ENCODE measurements around the gene WDR27.
"Not testable (repeated sequence)": the region's sequence is repeated elsewhere in the genome, so short reads cannot be mapped to it uniquely, and the experiment has no call there.

Gene WDR27

DNA sequence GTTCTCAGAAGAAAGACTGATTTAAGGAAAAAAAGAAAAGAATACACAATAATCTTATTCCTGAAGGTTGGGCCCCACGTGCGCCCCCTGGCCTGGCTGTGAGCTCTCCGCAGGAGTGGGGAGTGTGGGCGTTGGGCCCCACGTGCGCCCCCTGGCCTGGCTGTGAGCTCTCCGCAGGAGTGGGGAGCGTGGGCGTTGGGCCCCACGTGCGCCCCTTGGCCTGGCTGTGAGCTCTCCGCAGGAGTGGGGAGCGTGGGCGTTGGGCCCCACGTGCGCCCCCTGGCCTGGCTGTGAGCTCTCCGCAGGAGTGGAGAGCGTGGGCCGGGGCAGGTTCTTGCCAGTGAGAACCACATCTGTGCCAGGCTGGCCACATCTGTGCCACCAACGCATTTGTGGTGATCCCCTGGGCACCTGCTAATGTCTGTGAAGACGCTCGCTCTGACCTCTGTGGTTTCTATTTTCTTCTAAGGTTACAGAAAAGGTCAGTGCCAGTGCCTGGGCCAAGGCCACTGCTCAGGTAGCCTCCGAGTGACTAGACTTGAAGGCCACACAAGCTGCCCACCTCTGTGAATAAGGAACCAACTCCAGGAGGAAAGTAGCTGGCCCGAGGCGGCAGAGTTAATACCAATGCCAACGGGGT is 41.0 kb downstream of the WDR27 start:
- DNase-seq, result no peak

GRCh38 chr6:169659820-169660610 is 41.8 kb downstream of the WDR27 start:
- DNase-seq, result no peak

DNA sequence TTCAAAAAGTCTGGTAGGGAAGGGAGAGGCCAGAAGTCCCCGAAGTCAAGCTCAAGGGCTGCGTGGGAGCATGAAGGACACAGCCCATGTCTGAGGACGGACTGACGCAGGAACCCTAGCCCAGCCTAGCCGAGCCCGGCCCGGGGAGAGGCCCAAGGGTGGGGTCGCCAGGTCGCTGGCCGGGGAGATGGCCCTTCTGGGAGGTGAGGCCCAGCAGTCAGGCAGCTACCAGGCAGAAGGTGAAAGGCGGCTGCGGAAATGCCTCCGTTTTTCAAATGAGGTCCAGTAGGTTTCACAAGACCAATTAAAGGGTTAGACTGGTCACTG is 44.6 kb downstream of the WDR27 start:
- DNase-seq, result no peak

GRCh38 chr6:169656546-169657283 is 45.1 kb downstream of the WDR27 start:
- DNase-seq, result no peak

- no peak for DNase-seq
Observed at GRCh38 chr6:169654598-169655391, 47.0 kb downstream of the WDR27 start.

GRCh38 chr6:169653691-169654090 is 48.1 kb downstream of the WDR27 start:
- no peak for DNase-seq

DNA sequence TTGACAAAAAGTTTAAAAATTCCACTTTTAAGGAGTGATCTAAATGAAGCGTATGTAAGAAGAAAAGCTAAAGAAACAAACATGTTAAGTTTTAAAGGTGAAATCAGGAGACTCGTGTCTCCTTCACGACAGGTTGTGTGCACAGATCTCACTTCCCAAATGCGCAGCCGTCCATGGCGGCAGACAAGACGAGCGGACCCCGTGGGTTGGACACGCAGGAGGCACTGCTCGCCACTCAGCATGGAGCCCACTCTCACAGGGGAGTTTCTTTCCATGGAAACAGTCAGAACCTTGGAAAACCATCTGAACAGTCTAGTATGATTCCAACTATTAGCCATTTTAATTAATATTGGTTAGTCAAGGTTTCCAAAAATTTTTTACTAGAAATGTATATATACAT is 48.9 kb downstream of the WDR27 start:
- no peak for DNase-seq

DNA sequence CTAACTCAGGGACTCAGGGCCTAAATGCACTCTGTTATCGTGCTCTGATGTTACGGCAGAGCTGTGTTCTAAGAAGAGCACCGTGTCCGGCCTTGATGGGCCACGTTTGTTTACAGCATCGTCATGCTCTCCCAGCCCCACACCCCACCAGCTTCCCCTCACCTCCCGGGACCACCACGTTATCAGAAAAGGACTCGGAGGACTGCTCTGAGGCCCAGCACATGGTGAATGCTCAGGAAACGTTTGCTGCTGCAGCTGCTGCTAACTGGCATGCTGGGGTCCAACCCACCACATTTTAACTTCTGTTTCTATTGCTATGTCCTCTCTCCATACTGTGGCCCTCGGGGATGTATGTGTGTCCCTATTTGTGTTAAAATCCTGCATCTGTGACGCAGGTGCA is 50.3 kb downstream of the WDR27 start:
- DNase-seq, result no peak

DNA sequence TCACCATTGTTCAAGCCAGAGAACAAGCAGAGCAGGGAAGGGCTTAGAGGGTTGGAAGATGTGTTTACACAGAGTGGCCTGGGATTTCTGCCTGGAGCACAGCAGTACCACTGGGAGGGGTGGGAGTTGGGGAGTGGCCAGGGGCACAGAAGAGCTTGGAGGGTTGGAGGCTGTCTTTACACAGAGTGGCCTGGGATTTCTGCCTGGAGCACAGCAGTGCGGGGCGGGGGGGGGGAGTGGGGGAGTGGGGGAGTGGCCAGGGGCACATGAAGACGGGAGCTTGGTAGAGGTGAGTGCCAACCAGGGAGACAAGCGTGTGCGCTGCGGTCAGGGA is 50.9 kb downstream of the WDR27 start:
- no peak for DNase-seq

DNA sequence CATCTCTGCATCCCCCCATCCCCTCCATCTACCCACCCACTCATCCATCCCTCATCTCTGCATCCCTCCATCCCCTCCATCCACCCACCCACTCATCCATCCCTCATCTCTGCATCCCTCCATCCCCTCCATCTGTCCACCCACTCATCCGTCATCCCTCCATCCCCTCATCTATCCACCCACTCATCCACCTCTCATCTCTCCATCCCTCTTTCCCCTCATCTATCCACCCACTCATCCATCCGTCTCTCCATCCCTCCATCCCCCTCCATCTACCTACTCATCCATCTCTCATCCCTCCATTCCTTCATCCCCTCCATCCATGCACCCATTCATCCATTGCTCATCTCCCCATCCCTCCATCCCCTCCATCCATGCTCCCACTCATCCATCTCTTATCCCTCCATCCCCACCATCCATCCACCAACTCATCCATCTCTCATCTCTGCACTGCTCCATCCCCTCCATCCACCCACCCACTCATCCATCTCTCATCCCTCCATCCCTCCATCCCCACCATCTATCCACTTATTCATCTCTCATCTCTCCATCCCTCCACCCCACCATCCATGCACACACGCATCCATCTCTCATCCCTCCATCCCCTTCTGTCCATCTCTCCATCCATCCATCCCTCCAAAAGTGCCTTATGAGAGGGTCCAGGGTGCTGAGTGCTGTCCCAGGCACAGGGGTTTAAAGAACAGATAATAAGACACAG is 51.4 kb downstream of the WDR27 start:
- DNase-seq, result no peak

DNA sequence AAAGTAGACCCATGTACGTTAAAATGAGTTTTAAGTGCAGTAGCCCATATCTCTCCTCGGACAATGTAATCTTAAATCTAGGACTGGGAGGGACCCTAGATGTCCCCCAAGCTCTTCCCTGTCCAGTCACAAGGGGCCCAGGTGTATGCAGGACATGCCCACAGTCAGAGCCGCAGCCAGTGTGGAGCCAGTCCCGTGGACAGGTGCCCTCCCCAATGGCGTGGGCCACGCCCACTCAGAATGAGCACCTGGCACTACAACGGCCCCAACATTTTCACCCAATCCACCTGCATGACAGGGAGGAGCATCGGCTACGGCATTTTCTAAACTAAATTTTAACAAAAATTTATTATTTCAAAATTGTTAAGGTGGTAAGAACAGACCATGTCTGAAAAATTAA is 53.2 kb downstream of the WDR27 start:
- no peak for DNase-seq

- no peak for DNase-seq
Observed at GRCh38 chr6:169648092-169648491, 53.7 kb downstream of the WDR27 start.

DNA sequence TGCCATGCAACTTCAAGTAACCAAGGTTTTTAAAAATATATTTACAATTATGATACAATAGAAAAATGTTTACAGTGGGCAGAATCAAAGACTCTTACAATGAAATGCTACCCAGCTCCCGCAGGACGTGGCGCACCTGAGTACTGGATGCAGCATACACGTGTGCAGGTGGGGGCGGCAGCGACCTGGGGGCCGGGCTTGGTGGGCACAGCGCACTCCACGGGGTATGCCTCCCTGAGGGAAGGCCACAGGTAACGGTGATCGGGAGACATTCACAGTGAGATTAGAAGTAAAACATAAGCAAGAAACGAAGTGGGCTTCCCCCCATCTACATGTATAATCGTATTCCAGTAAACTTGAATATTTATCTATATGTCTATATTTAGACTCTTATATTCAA is 54.2 kb downstream of the WDR27 start:
- DNase-seq, result no peak

DNA sequence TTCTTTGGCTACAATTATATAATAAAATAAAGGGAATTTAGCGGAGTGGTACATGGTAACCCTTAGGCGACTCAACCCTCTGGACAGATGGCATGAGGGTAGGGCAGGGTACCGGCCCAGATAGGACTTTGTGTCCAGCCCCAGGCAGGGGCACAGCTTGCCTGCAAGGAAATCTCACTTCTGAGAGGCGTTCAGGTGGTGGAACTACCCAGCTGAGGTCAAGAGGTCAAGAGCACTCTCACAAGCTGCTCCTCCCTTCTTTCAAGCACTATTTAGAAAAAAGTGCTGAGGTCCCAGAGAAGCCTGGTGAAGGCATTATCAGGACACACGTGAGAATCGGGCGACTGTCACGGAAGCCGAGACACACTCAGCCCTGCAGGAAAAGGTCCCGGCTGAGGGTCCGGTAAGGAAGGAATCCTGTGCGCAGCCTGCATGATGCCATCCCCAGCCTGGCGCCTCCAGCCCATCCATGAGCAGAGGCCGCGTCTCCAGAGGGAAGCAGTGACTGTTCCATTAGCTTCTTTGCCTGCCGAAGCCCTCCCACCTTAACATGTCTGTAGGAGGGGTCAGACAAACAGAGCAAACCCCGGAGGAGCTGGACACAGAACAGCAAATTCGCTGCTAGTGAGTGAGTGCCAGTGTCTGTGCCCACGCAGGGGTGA is 54.8 kb downstream of the WDR27 start:
- DNase-seq, result no peak

DNA sequence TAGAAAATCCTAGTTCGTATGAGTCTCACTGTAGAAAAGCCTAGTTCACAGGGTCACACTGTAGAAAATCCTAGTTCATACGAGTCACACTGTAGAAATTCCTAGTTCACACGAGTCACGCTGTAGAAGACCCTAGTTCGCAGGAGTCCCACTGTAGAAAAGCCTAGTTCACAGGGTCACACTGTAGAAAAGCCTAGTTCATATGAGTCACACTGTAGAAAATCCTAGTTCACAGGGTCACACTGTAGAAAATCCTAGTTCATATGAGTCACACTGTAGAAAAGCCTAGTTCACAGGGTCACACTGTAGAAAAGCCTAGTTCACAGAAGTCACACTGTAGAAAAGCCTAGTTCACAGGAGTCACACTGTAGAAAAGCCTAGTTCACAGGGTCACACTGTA is 56.4 kb downstream of the WDR27 start:
- DNase-seq, result not testable (repeated sequence)

DNA sequence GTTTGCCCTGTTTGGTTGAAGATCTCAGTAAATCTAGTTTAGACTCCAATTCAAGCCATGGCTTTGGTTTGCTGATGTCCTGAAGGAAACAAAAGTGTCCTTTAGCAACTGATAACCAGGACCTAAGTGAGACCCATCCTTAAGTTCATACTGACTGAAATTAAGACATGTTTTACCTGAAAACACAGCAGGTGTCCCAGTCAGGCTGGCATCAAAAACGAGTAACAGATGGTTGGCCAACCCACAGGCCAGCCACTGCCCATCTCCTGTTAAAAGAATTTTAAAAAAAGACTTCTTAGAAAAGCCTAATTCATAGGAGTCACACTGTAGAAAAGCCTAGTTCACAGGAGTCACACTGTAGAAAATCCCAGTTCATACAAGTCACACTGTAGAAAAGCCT is 58.3 kb downstream of the WDR27 start:
- DNase-seq, result no peak

GRCh38 chr6:169642455-169642854 is 59.4 kb downstream of the WDR27 start:
- DNase-seq, result no peak

GRCh38 chr6:169641461-169642085 is 60.3 kb downstream of the WDR27 start:
- DNase-seq, result no peak

DNA sequence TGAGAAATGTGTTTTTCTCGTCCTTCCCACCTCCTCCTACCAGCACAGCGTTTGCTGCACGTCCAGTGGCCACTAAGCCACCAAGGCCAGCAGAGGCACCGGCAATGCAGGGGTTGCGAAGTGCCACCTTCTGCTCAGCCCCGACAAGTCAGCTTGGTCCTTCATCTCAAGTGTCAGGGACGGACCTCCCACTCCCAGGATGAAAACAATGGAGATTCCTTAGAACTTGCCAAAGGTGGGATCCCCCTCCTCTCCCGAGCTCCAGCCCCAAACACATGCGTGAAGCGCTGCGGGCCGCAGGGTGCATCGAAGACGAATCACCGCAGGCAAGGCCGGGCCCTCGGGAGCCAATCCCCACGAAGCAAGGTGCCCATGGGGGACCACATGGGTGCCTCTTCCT is 60.8 kb downstream of the WDR27 start:
- no peak for DNase-seq

GRCh38 chr6:169640351-169640852 is 61.4 kb downstream of the WDR27 start:
- DNase-seq, result no peak

DNA sequence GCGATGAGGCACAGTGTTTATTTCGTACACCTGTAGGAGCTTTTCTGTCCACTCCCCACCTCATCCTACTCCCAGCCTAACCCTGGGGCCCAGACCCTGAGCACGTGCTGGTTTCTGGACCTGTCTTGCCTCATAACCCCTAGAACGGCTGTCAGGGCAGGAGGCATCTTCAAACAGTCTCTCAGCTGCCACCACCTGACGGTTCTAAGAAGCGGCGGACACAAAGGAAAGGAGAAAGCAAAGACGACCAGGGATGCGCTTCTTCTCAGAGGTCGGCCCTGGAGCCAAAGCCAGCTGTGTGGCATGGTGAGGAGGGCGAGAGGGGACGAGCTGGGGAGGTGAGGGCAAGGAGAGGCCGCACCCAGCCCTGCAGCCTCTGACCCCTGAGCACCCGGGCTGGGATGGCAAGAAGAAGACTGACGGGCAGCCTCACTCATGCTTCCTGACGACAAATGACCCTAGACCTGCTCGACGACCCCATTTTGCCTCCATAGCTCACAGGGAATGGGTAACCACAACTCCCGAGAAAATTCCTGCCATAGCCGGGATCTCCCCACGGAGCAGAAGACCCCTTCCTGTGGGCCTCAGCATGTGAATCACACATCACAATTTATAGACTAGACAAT is 62.1 kb downstream of the WDR27 start:
- no peak for DNase-seq
